T-helper 22 cell (primary cell): ENCODE results near the gene ATXN7L2.

Experiments used
- DNase-seq: peaks from one replicate; pipeline ENCODE4 v3.0.0-alpha.2; 2020; ENCODE audit warnings: low read depth

The ATXN7L2 gene

GRCh38 chr1:109527846-109528695 is 44.4 kb downstream of the ATXN7L2 start:
- DNase-seq, result no peak

- DNase-seq, result no peak
Observed at GRCh38 chr1:109528712-109529111, 45.0 kb downstream of the ATXN7L2 start.

GRCh38 chr1:109529881-109530456 is 46.3 kb downstream of the ATXN7L2 start:
- DNase-seq, result no peak

- DNase-seq, result no peak
Observed at GRCh38 chr1:109530457-109531087, 46.9 kb downstream of the ATXN7L2 start.

- DNase-seq, result no peak
Observed at GRCh38 chr1:109531380-109531779, 47.7 kb downstream of the ATXN7L2 start.

GRCh38 chr1:109531826-109532364 is 48.2 kb downstream of the ATXN7L2 start:
- no peak for DNase-seq

GRCh38 chr1:109532365-109533136 is 48.8 kb downstream of the ATXN7L2 start:
- peak; percentile 68 for DNase-seq

- DNase-seq, result no peak
Observed at GRCh38 chr1:109534307-109534858, 50.7 kb downstream of the ATXN7L2 start.

- DNase-seq, result no peak
Observed at GRCh38 chr1:109535481-109535880, 51.8 kb downstream of the ATXN7L2 start.

GRCh38 chr1:109535971-109536491 is 52.3 kb downstream of the ATXN7L2 start:
- DNase-seq, result no peak

GRCh38 chr1:109537450-109538178 is 53.9 kb downstream of the ATXN7L2 start:
- DNase-seq, result no peak

GRCh38 chr1:109538827-109539555 is 55.3 kb downstream of the ATXN7L2 start:
- no peak for DNase-seq

GRCh38 chr1:109539676-109540075 is 56.0 kb downstream of the ATXN7L2 start, which contains the start of gene GPR61:
TSS of gene GPR61 (plus strand) at chr1:109539872. CDS start at chr1:109543023, 3,151 bp downstream.
- DNase-seq, result no peak

GRCh38 chr1:109541102-109541501 is 57.4 kb downstream of the ATXN7L2 start:
- no peak for DNase-seq
